ENCODE data around the gene KLHL29. TPM values are rescaled to one million over a fixed set of nuclear protein-coding genes. Genes with fewer than 3 reads are reported as not detected.

The KLHL29 gene
- total and polyA plus RNA-seq, 9 donors: 3.0 to 6.6 (median 3.9) TPM

DNA sequence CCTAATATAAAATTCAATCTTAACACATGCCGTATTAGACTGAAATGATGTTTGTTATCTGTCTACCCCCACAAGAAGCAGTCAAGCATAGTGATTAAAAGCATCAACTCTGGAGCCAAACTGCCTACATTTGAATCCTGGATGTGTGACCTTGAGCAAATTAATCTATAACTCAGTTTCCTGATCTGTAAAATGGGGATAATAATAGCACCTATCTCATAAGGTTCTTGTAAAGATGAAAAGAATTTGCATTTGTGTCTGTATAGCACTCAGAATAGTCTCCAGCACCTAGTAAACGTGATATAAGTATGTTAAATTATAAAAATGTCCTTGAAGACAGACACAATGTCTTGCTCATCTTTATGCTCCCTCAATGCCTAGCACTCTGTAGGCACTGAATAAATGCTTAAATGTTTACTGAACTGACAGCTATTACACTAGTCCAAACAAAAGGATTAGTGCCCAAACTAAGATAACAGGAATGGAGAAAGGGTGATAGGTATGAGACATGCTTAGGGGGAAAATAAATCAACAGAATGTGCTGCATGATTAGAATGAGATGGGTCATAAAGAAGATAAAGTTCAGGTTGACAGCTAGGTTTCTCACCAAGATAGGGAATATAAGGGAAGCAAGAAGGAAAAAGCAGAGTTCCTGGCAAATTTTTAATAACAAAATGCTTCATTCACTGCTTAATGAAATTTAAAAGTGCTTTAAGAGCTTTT is 361.3 kb downstream of the KLHL29 start:
- Histone ChIP-seq H3K27ac (no peak overlapping the region), H3K9me3 (no peaks in the 10 kb centered on the region), H3K36me3 (no peaks in the 10 kb centered on the region), H3K4me1 (ENCODE audit: insufficient read depth) (no peaks in the 10 kb centered on the region), H3K4me3 (no peak overlapping the region), H3K27me3 (no peaks in the 10 kb centered on the region)
- intact Hi-C loops (cut with DNase I): no loop called here
- no peak for DNase-seq
- WGBS, 3 donors: 59 to 68% (median 64%) methylated on average over 2 of the region's 2 CpGs
- TF ChIP-seq, protein P1, sequence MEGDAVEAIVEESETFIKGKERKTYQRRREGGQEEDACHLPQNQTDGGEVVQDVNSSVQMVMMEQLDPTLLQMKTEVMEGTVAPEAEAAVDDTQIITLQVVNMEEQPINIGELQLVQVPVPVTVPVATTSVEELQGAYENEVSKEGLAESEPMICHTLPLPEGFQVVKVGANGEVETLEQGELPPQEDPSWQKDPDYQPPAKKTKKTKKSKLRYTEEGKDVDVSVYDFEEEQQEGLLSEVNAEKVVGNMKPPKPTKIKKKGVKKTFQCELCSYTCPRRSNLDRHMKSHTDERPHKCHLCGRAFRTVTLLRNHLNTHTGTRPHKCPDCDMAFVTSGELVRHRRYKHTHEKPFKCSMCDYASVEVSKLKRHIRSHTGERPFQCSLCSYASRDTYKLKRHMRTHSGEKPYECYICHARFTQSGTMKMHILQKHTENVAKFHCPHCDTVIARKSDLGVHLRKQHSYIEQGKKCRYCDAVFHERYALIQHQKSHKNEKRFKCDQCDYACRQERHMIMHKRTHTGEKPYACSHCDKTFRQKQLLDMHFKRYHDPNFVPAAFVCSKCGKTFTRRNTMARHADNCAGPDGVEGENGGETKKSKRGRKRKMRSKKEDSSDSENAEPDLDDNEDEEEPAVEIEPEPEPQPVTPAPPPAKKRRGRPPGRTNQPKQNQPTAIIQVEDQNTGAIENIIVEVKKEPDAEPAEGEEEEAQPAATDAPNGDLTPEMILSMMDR (IDR thresholded peaks at IDR 0.05): no peak
- no peak for TF ChIP-seq POLR2A (IDR thresholded peaks at IDR 0.05)
- TF ChIP-seq EP300 (IDR thresholded peaks at IDR 0.05): no peak

DNA sequence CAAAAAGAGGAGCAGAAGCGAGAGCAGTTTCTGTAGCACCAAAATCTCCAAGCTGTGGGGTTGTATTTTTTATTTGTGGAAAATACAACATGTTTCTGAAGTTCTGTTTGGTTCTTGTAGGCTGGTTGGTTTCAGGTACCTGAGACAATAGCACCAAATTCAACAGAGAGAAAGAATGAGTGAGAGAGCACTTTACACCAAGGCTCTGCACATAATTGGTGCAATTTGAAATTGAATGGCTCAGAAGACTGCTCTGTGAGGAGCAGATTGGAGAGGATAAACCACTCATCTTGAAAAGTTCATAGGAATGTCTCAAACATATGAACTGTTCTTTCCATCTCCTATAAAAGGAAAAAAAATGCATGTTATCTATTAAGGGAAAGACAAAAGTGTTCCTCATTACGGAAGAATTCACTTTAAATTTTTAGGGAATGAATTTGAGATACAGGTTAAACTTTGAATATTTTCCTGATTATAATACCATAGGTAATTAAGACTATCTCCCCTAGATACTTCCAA is 366.8 kb downstream of the KLHL29 start:
- intact Hi-C loops (cut with DNase I): no loop called here
- Histone ChIP-seq H3K27ac (no peak overlapping the region), H3K27me3 (no peaks in the 10 kb centered on the region), H3K4me1 (ENCODE audit: insufficient read depth) (no peaks in the 10 kb centered on the region), H3K4me3 (no peak overlapping the region), H3K36me3 (no peaks in the 10 kb centered on the region), H3K9me3 (no peaks in the 10 kb centered on the region)
- 80 to 96% (median 89%) methylated on average over 2 of the region's 2 CpGs for WGBS, 3 donors
- TF ChIP-seq, protein P1 (IDR thresholded peaks at IDR 0.05): no peak
- TF ChIP-seq POLR2A (IDR thresholded peaks at IDR 0.05) (no peak), EP300 (IDR thresholded peaks at IDR 0.05) (no peak)
- no peak for DNase-seq

DNA sequence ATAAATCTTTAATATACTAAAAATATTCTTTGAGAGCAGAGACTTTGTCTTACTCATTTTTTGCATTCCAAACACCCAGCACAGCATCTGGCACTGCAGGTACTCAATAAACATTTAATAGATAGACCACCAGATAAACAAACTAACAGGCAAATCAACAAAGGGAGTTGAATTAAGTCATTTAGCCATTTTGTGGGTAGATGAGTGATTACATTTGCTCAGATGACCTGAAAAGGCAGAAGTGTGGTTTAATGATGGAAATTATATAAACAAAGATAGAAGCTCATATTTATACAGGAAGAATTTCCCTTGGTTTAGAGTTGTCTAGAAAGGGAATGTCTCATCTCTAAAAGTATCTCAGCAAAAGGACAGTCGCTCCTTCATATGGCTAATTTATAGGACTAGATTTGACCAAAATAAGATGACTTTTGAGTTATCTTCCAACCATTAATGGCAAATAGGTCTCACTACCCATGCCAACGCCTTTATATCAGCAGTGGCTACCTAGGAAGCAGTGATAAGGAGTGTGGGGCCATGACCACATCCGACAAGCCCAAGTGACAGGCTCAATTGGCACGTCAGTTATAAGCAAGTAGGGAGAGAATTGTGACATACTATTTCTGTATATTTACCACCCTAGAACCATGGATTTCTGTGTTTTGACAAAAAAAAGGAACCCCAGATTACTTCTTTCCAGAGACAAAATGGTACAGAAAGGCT is 368.5 kb downstream of the KLHL29 start:
- Histone ChIP-seq H3K27ac (no peak overlapping the region), H3K27me3 (no peaks in the 10 kb centered on the region), H3K9me3 (no peaks in the 10 kb centered on the region), H3K36me3 (no peaks in the 10 kb centered on the region), H3K4me3 (no peak overlapping the region), H3K4me1 (ENCODE audit: insufficient read depth) (no peaks in the 10 kb centered on the region)
- TF ChIP-seq, protein P1 (IDR thresholded peaks at IDR 0.05): no peak
- TF ChIP-seq EP300 (IDR thresholded peaks at IDR 0.05): no peak
- no peak for TF ChIP-seq POLR2A (IDR thresholded peaks at IDR 0.05)
- no peak for DNase-seq
- intact Hi-C loops (cut with DNase I): no loop called here
- 89 to 91% (median 90%) methylated on average over 4 of the region's 4 CpGs for WGBS, 3 donors

DNA sequence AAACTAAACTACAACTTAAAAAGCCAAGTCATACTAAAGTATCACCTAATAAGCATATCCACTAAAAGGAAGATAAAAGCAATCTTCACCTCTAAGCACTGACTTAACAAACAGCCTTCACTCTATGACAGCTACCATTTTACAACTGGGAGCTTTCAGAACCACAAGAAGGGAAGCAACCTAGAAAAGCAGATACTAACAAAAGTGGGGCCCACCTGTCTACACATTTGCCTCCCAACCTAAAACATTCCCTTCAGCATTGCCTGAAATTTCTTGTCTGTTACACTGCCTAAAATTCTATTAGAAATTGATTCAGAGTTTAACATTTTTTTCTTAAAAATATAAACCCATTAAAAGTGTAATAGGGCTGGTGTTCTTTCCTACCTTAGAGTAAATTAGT is 370.0 kb downstream of the KLHL29 start:
- H3K9me3 ChIP-seq: no peaks in the 10 kb centered on the region
- H3K36me3 ChIP-seq: no peaks in the 10 kb centered on the region
- H3K4me1 ChIP-seq (ENCODE audit: insufficient read depth): no peaks in the 10 kb centered on the region
- TF ChIP-seq EP300 (IDR thresholded peaks at IDR 0.05) (no peak), POLR2A (IDR thresholded peaks at IDR 0.05) (no peak)
- TF ChIP-seq, protein P1 (IDR thresholded peaks at IDR 0.05): no peak
- intact Hi-C loops (cut with DNase I): no loop called here
- no peak overlapping the region for H3K27ac ChIP-seq
- H3K27me3 ChIP-seq: no peaks in the 10 kb centered on the region
- DNase-seq: no peak
- no peak overlapping the region for H3K4me3 ChIP-seq

Data from ovary (tissue), 9 donors.